Natural killer cell treated with Interleukin-12 subunit alpha and Interleukin-12 subunit beta and Interleukin-15 and Interleukin-18, amount 100 ng/mL, for 72 hours (primary cell): Measurements from ENCODE around the gene MYO16. TPM values are rescaled to one million over a fixed set of nuclear protein-coding genes. Genes with fewer than 3 reads are reported as not detected.

ENCODE experiments used
- ATAC-seq, 2 donors: fragments of 150-1000 bp; cut with Tn5 transposase in 1 of 2; sonication (Bioruptor Pico), chemical (Tn5 transposase) in 1 of 2; 2 replicates each; pipeline ENCODE4 v1.10.0; 2021
- DNase-seq: peaks from one replicate; pipeline ENCODE4 v3.0.0; 2022; ENCODE audit warnings: low spot score
- H3K27ac Mint-ChIP-seq, 2 donors: 1 replicate in 1 of 2; 2 replicates in 1 of 2; pipeline ENCODE4 v1.8.0; 2022; ENCODE audit warnings: mixed read lengths in 2 of 2, mild to moderate bottlenecking in 1 of 2, moderate library complexity in 1 of 2
- H3K27me3 Mint-ChIP-seq, 2 donors: 1 replicate in 1 of 2; 2 replicates in 1 of 2; pipeline ENCODE4 v1.8.0; 2022; ENCODE audit warnings: mixed read lengths in 2 of 2
- H3K36me3 Mint-ChIP-seq: one replicate; pipeline ENCODE4 v1.8.0; 2022; ENCODE audit warnings: mixed read lengths
- H3K4me1 Mint-ChIP-seq, 2 donors: 1 replicate in 1 of 2; 2 replicates in 1 of 2; pipeline ENCODE4 v1.8.0; 2022; ENCODE audit warnings: low read depth in 2 of 2, mixed read lengths in 2 of 2, mild to moderate bottlenecking in 1 of 2
- H3K4me3 Mint-ChIP-seq: one replicate; pipeline ENCODE4 v1.8.0; 2022; ENCODE audit warnings: mixed read lengths
- H3K9me3 Mint-ChIP-seq: 2 replicates; pipeline ENCODE4 v1.8.0; 2022; ENCODE audit warnings: mixed read lengths
- total RNA-seq, 2 donors: library from RNA; stranded (reverse); gene quantifications; one replicate each; pipeline ENCODE4 v1.2.3, GENCODE V29; 2022

Gene MYO16
- not detected for total RNA-seq

- H3K27ac Mint-ChIP-seq = no peak within 1 kb of the TSS
- no peak within 1 kb of the TSS for H3K4me3 Mint-ChIP-seq
- no peak for DNase-seq
- H3K9me3 Mint-ChIP-seq = peaks cover 1% of the 10 kb centered on the region
- no peaks in the 10 kb centered on the region for H3K36me3 Mint-ChIP-seq
- ATAC-seq = no peak
- no peaks in the 10 kb centered on the region for H3K27me3 Mint-ChIP-seq
- H3K4me1 Mint-ChIP-seq = no peaks in the 10 kb centered on the region
These were observed at the start of gene MYO16 for GRCh38 chr13:108629181-108629752. Gene MYO16 (plus strand): TSS chr13:108629611. CDS start chr13:108629845, 234 bp downstream.

- Mint-ChIP-seq H3K36me3 (no peaks in the 10 kb centered on the region), H3K27me3 (no peaks in the 10 kb centered on the region), H3K27ac (no peak overlapping the region), H3K9me3 (peaks cover 9% of the 10 kb centered on the region), H3K4me1 (no peaks in the 10 kb centered on the region), H3K4me3 (no peak overlapping the region)
- DNase-seq (no peak), ATAC-seq (no peak)
These were observed 42.6 kb upstream of the MYO16 start for GRCh38 chr13:108586826-108587225.

- Mint-ChIP-seq H3K4me3 (no peak overlapping the region), H3K27ac (no peak overlapping the region), H3K36me3 (no peaks in the 10 kb centered on the region), H3K27me3 (no peaks in the 10 kb centered on the region), H3K4me1 (no peaks in the 10 kb centered on the region), H3K9me3 (peaks cover 5% of the 10 kb centered on the region)
- ATAC-seq (no peak), DNase-seq (no peak)
These were observed 40.9 kb upstream of the MYO16 start for GRCh38 chr13:108588516-108588915.

GRCh38 chr13:108594153-108594552, 35.3 kb upstream of the MYO16 start:
- Mint-ChIP-seq H3K27me3 (no peaks in the 10 kb centered on the region), H3K36me3 (no peaks in the 10 kb centered on the region), H3K9me3 (no peaks in the 10 kb centered on the region), H3K27ac (no peak overlapping the region), H3K4me3 (no peak overlapping the region), H3K4me1 (no peaks in the 10 kb centered on the region)
- ATAC-seq (no peak), DNase-seq (no peak)

GRCh38 chr13:108595436-108596274, 33.8 kb upstream of the MYO16 start:
- H3K4me3 Mint-ChIP-seq = no peak overlapping the region
- ATAC-seq = no peak
- no peaks in the 10 kb centered on the region for H3K36me3 Mint-ChIP-seq
- DNase-seq = no peak
- H3K9me3 Mint-ChIP-seq = no peaks in the 10 kb centered on the region
- H3K27me3 Mint-ChIP-seq = no peaks in the 10 kb centered on the region
- no peak overlapping the region for H3K27ac Mint-ChIP-seq
- H3K4me1 Mint-ChIP-seq = no peaks in the 10 kb centered on the region

- ATAC-seq (no peak), DNase-seq (no peak)
- Mint-ChIP-seq H3K4me1 (no peaks in the 10 kb centered on the region), H3K36me3 (no peaks in the 10 kb centered on the region), H3K27me3 (no peaks in the 10 kb centered on the region), H3K9me3 (peaks cover 3% of the 10 kb centered on the region), H3K4me3 (no peak overlapping the region), H3K27ac (no peak overlapping the region)
These were observed 31.5 kb upstream of the MYO16 start for GRCh38 chr13:108597943-108598342.

- no peaks in the 10 kb centered on the region for H3K36me3 Mint-ChIP-seq
- H3K27me3 Mint-ChIP-seq = no peaks in the 10 kb centered on the region
- no peak overlapping the region for H3K27ac Mint-ChIP-seq
- H3K9me3 Mint-ChIP-seq = peaks cover 19% of the 10 kb centered on the region
- H3K4me3 Mint-ChIP-seq = no peak overlapping the region
- no peak for DNase-seq
- ATAC-seq = no peak
- H3K4me1 Mint-ChIP-seq = no peaks in the 10 kb centered on the region
These were observed 23.0 kb upstream of the MYO16 start for GRCh38 chr13:108606424-108606823.

- no peaks in the 10 kb centered on the region for H3K4me1 Mint-ChIP-seq
- H3K9me3 Mint-ChIP-seq = peaks cover 16% of the 10 kb centered on the region
- no peak for DNase-seq
- no peak overlapping the region for H3K4me3 Mint-ChIP-seq
- no peaks in the 10 kb centered on the region for H3K36me3 Mint-ChIP-seq
- no peak for ATAC-seq
- no peaks in the 10 kb centered on the region for H3K27me3 Mint-ChIP-seq
- H3K27ac Mint-ChIP-seq = no peak overlapping the region
These were observed 20.1 kb upstream of the MYO16 start for GRCh38 chr13:108609353-108609752.

GRCh38 chr13:108610507-108610906, 18.9 kb upstream of the MYO16 start:
- Mint-ChIP-seq H3K27ac (no peak overlapping the region), H3K4me1 (no peaks in the 10 kb centered on the region), H3K9me3 (peaks cover 13% of the 10 kb centered on the region)

GRCh38 chr13:108615241-108615640, 14.2 kb upstream of the MYO16 start:
- DNase-seq = no peak
- H3K27me3 Mint-ChIP-seq = no peaks in the 10 kb centered on the region
- H3K4me1 Mint-ChIP-seq = no peaks in the 10 kb centered on the region
- peaks cover 3% of the 10 kb centered on the region for H3K9me3 Mint-ChIP-seq
- no peak overlapping the region for H3K4me3 Mint-ChIP-seq
- H3K27ac Mint-ChIP-seq = no peak overlapping the region
- ATAC-seq = no peak
- no peaks in the 10 kb centered on the region for H3K36me3 Mint-ChIP-seq

More at GRCh38 chr13:108610507-108610906, 18.9 kb upstream of the MYO16 start:
- ATAC-seq = no peak
- H3K36me3 Mint-ChIP-seq = no peaks in the 10 kb centered on the region
- H3K4me3 Mint-ChIP-seq = no peak overlapping the region
- DNase-seq = no peak
- no peaks in the 10 kb centered on the region for H3K27me3 Mint-ChIP-seq

- Mint-ChIP-seq H3K4me3 (no peak overlapping the region), H3K36me3 (no peaks in the 10 kb centered on the region), H3K27me3 (no peaks in the 10 kb centered on the region), H3K27ac (no peak overlapping the region), H3K9me3 (peaks cover 13% of the 10 kb centered on the region), H3K4me1 (no peaks in the 10 kb centered on the region)
- DNase-seq = no peak
- ATAC-seq = no peak
These were observed 11.2 kb upstream of the MYO16 start for GRCh38 chr13:108618233-108618632.

GRCh38 chr13:108621462-108621861, 7.9 kb upstream of the MYO16 start:
- Mint-ChIP-seq H3K4me3 (no peak overlapping the region), H3K27ac (no peak overlapping the region), H3K27me3 (no peaks in the 10 kb centered on the region), H3K36me3 (no peaks in the 10 kb centered on the region), H3K4me1 (no peaks in the 10 kb centered on the region), H3K9me3 (peaks cover 18% of the 10 kb centered on the region)
- DNase-seq (no peak), ATAC-seq (no peak)

- ATAC-seq (no peak), DNase-seq (no peak)
- H3K27ac Mint-ChIP-seq = no peak overlapping the region
- H3K4me1 Mint-ChIP-seq = no peaks in the 10 kb centered on the region
- H3K36me3 Mint-ChIP-seq = no peaks in the 10 kb centered on the region
- no peaks in the 10 kb centered on the region for H3K27me3 Mint-ChIP-seq
- H3K4me3 Mint-ChIP-seq = no peak overlapping the region
- peaks cover 18% of the 10 kb centered on the region for H3K9me3 Mint-ChIP-seq
These were observed 5.3 kb upstream of the MYO16 start for GRCh38 chr13:108624108-108624507.

GRCh38 chr13:108624979-108625378, 4.4 kb upstream of the MYO16 start:
- Mint-ChIP-seq H3K9me3 (peaks cover 15% of the 10 kb centered on the region), H3K4me1 (no peaks in the 10 kb centered on the region), H3K27me3 (no peaks in the 10 kb centered on the region), H3K36me3 (no peaks in the 10 kb centered on the region), H3K27ac (no peak overlapping the region), H3K4me3 (no peak overlapping the region)
- no peak for DNase-seq
- no peak for ATAC-seq
